HepG2 (cell line): ENCODE results near the gene TAS2R40. TPM values are rescaled to one million over a fixed set of nuclear protein-coding genes. Genes with fewer than 3 reads are reported as not detected.

Experiments
- CREB1 ChIP-seq, 2 experiments: fragments of 450-650 bp in 1 of 2; IDR thresholded peaks; 2 replicates each; pipeline ENCODE4 v1.6.1; 2016 to 2017; ENCODE audit warnings: control low read depth in 1 of 2, mild to moderate bottlenecking in 1 of 2, missing compliant biosample characterization in 1 of 2, missing genetic modification characterization in 1 of 2
- DBP ChIP-seq: sonication (generic); formaldehyde crosslinking; IDR thresholded peaks from 2 replicates; pipeline ENCODE4 v1.4.0; 2020; ENCODE audit warnings: missing genetic modification reagents; ENCODE audit errors: not compliant biosample characterization
- DRAP1 ChIP-seq: IDR thresholded peaks from 2 replicates; pipeline ENCODE4 v1.6.1; 2016; ENCODE audit warnings: missing genetic modification reagents, missing compliant biosample characterization
- DZIP1 ChIP-seq: sonication (generic); formaldehyde crosslinking; IDR thresholded peaks from 2 replicates; pipeline ENCODE4 v1.5.0; 2020; ENCODE audit warnings: mild to moderate bottlenecking, missing genetic modification reagents
- ERF ChIP-seq: IDR thresholded peaks from 2 replicates; pipeline ENCODE4 v1.6.1; 2018; ENCODE audit warnings: missing biosample characterization, missing genetic modification reagents
- GATAD2A ChIP-seq: IDR thresholded peaks from 2 replicates; pipeline ENCODE4 v1.6.1; 2016
- GPN1 ChIP-seq: sonication (generic); formaldehyde crosslinking; IDR thresholded peaks from 2 replicates; pipeline ENCODE4 v1.5.1; 2020; ENCODE audit warnings: missing genetic modification reagents, borderline replicate concordance
- IKZF5 ChIP-seq: IDR thresholded peaks from 2 replicates; pipeline ENCODE4 v1.6.1; 2018; ENCODE audit warnings: missing genetic modification reagents, mild to moderate bottlenecking, missing compliant biosample characterization
- MIXL1 ChIP-seq: IDR thresholded peaks from 2 replicates; pipeline ENCODE4 v1.6.1; 2016
- MXD3 ChIP-seq: IDR thresholded peaks from 2 replicates; pipeline ENCODE4 v1.6.1; 2016; ENCODE audit warnings: mild to moderate bottlenecking, missing biosample characterization, missing genetic modification reagents
- SETDB1 ChIP-seq: sonication (generic); formaldehyde crosslinking; IDR thresholded peaks from 2 replicates; pipeline ENCODE4 v1.5.1; 2020; ENCODE audit warnings: missing genetic modification reagents, mild to moderate bottlenecking, borderline replicate concordance
- STAG1 ChIP-seq: sonication (generic); formaldehyde crosslinking; IDR thresholded peaks from 2 replicates; pipeline ENCODE4 v1.4.0; 2020; ENCODE audit warnings: missing genetic modification reagents
- SUZ12 ChIP-seq: fragments of 150-350 bp; IDR thresholded peaks from 2 replicates; pipeline ENCODE4 v1.6.1; 2014; ENCODE audit warnings: low read depth, low read length
- THAP9 ChIP-seq: sonication (generic); formaldehyde crosslinking; IDR thresholded peaks from 2 replicates; pipeline ENCODE4; 2020; ENCODE audit warnings: missing genetic modification reagents, mild to moderate bottlenecking, borderline replicate concordance
- ZGPAT ChIP-seq: IDR thresholded peaks from 2 replicates; pipeline ENCODE4 v1.6.1; 2016; ENCODE audit warnings: mild to moderate bottlenecking
- ZNF503 ChIP-seq: sonication (generic); formaldehyde crosslinking; IDR thresholded peaks from 2 replicates; pipeline ENCODE4 v1.4.0; 2020; ENCODE audit warnings: missing genetic modification reagents
- polyA plus RNA-seq, 8 experiments: library from polyadenylated mRNA; depleted of rRNA in 3 of 8; stranded (reverse) in 7 of 8; unstranded in 1 of 8; fragments of >200 nt; fragmentation: Illumina TruSeq in 4 of 8; extraction: Trizol in 4 of 8; gene quantifications; 2 replicates each; pipeline versions ENCODE4 v1.2.1 to v1.2.3, GENCODE V29; 2011 to 2016; ENCODE audit warnings: low read depth in 4 of 8, missing spikeins in 1 of 8, mixed read lengths in 1 of 8; ENCODE audit not compliant: insufficient read depth in 1 of 8
- total RNA-seq, 5 experiments: library from RNA; depleted of rRNA; stranded (reverse); fragments of >200 nt; fragmentation: Illumina TruSeq; extraction: Trizol; gene quantifications; 2 replicates each; pipeline ENCODE4 v1.2.3, GENCODE V29; 2016; ENCODE audit warnings: low read depth in 1 of 5

The TAS2R40 gene
- total and polyA plus RNA-seq, 2 of the 13 experiments (the other 11 are each of a cell fraction or from before 2014, with no cell fraction given): not detected

GRCh38 chr7:143240291-143241168 is 18.7 kb downstream of the TAS2R40 start (continued):
- TF ChIP-seq DBP (no peak), MXD3 (CRISPR knock-in tag) (no peak), DZIP1 (no peak), IKZF5 (CRISPR knock-in tag) (no peak), ERF (CRISPR knock-in tag) (peak; percentile 42; the same call in 1 of the 2 replicates), CREB1 (IDR thresholded peaks at IDR 0.05) (peak; percentile 36; the same call in 1 of the 2 replicates), CREB1 (CRISPR knock-in tag; IDR thresholded peaks at IDR 0.05) (no peak; the same call in 1 of the 2 replicates), GATAD2A (CRISPR knock-in tag) (0 out of 2 replicates have a peak, but pooled peaks have one; percentile 25), STAG1 (CRISPR knock-in tag) (peak; percentile 90), ZGPAT (no peak), SUZ12 (no peak), ZNF503 (no peak), SETDB1 (CRISPR knock-in tag) (no peak), DRAP1 (CRISPR knock-in tag) (no peak), THAP9 (no peak), MIXL1 (CRISPR knock-in tag) (no peak), GPN1 (no peak)
